Ascending aorta (tissue), 2 donors: ENCODE measurements around the gene SMC5. TPM values are rescaled to one million over a fixed set of nuclear protein-coding genes. Genes with fewer than 3 reads are reported as not detected.

Experiments
- DNase-seq, 2 donors: peaks; one replicate each; pipeline ENCODE4 v3.0.0-alpha.2; 2019; ENCODE audit warnings: low spot score in 2 of 2
- H3K27ac ChIP-seq, 2 donors: fragments of 200-600 bp; sonication (generic); one replicate each; pipeline ENCODE4 v1.5.1; 2016 to 2017; ENCODE audit warnings: mild to moderate bottlenecking in 1 of 2
- H3K27me3 ChIP-seq: fragments of 200-600 bp; sonication (generic); one replicate; pipeline ENCODE4 v1.5.1; 2017
- H3K36me3 ChIP-seq, 2 donors: fragments of 200-600 bp; sonication (generic); one replicate each; pipeline ENCODE4 v1.5.1; 2016
- H3K4me1 ChIP-seq, 2 donors: fragments of 200-600 bp; sonication (generic); one replicate each; pipeline ENCODE4 v1.5.1; 2016 to 2017; ENCODE audit warnings: mild to moderate bottlenecking in 1 of 2
- H3K4me3 ChIP-seq, 2 donors: fragments of 200-600 bp; sonication (generic); one replicate each; pipeline ENCODE4 v1.5.1; 2016 to 2017; ENCODE audit warnings: mild to moderate bottlenecking in 1 of 2
- H3K9me3 ChIP-seq, 2 donors: fragments of 200-600 bp; sonication (generic); one replicate each; pipeline ENCODE4 v1.5.1; 2016
- intact Hi-C: fragments of 100-400 bp; cut with DNase I; formaldehyde crosslinking; loops from one replicate; pipeline ENCODE4 v1.15.1; 2023
- total RNA-seq: library from RNA; depleted of rRNA; stranded (reverse); fragments of >200 nt; gene quantifications from one replicate; pipeline ENCODE4 v1.1.0, GENCODE V29; 2016
- TF ChIP-seq, protein P1 (sequence below), 3 experiments: fragments of 200-600 bp in 2 of 3; fragments of 450-650 bp in 1 of 3; sonication (generic) in 2 of 3; IDR thresholded peaks; one replicate each; pipeline ENCODE4 v1.5.1; 2016 to 2019; ENCODE audit warnings: antibody characterized with exemption in 3 of 3, mild to moderate bottlenecking in 1 of 3, moderate library complexity in 1 of 3

Gene SMC5
- total RNA-seq, 1 donor from 2014 or later: 13.9 TPM

DNA sequence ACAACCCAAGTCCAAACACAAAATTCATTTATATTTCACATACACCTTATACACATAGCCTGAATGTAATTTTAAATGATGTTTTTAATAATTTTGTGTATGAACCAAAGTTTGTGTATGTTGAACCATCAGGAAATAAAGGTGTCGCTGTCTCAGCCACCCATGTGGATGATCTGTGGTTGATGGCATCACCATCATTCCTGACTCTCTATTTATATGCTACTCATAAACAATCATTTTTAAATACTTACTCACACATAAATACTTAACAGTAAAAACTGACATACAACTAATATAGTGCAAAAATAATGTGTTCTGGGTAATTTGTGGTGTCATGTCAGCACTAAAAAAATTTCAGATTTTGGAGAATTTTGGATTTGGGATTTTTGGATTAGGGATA lies 38.4 kb downstream of the SMC5 start:
- intact Hi-C loops: no loop called here
- Histone ChIP-seq H3K4me1 (no peaks in the 10 kb centered on the region), H3K4me3 (no peak overlapping the region), H3K27ac (no peak overlapping the region), H3K27me3 (no peaks in the 10 kb centered on the region), H3K9me3 (peaks cover 0 to 2% of the 10 kb centered on the region in 2 donors), H3K36me3 (peaks cover 22 to 39% of the 10 kb centered on the region in 2 donors)
- DNase-seq: no peak
- TF ChIP-seq, protein P1, sequence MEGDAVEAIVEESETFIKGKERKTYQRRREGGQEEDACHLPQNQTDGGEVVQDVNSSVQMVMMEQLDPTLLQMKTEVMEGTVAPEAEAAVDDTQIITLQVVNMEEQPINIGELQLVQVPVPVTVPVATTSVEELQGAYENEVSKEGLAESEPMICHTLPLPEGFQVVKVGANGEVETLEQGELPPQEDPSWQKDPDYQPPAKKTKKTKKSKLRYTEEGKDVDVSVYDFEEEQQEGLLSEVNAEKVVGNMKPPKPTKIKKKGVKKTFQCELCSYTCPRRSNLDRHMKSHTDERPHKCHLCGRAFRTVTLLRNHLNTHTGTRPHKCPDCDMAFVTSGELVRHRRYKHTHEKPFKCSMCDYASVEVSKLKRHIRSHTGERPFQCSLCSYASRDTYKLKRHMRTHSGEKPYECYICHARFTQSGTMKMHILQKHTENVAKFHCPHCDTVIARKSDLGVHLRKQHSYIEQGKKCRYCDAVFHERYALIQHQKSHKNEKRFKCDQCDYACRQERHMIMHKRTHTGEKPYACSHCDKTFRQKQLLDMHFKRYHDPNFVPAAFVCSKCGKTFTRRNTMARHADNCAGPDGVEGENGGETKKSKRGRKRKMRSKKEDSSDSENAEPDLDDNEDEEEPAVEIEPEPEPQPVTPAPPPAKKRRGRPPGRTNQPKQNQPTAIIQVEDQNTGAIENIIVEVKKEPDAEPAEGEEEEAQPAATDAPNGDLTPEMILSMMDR (IDR thresholded peaks at IDR 0.05): no peak

- TF ChIP-seq, protein P1 (IDR thresholded peaks at IDR 0.05): no peak
- intact Hi-C loops: no loop called here
- Histone ChIP-seq H3K27me3 (no peaks in the 10 kb centered on the region), H3K27ac (no peak overlapping the region), H3K36me3 (peaks cover 30 to 47% of the 10 kb centered on the region in 2 donors), H3K4me1 (no peaks in the 10 kb centered on the region), H3K4me3 (no peak overlapping the region), H3K9me3 (no peaks in the 10 kb centered on the region)
- DNase-seq: no peak
These were observed 39.5 kb downstream of the SMC5 start for GRCh38 chr9:70298245-70298771.

GRCh38 chr9:70303268-70303667 lies 44.5 kb downstream of the SMC5 start:
- Histone ChIP-seq H3K4me1 (no peaks in the 10 kb centered on the region), H3K36me3 (peaks cover 35 to 47% of the 10 kb centered on the region in 2 donors)
- intact Hi-C loops: no loop called here

DNA sequence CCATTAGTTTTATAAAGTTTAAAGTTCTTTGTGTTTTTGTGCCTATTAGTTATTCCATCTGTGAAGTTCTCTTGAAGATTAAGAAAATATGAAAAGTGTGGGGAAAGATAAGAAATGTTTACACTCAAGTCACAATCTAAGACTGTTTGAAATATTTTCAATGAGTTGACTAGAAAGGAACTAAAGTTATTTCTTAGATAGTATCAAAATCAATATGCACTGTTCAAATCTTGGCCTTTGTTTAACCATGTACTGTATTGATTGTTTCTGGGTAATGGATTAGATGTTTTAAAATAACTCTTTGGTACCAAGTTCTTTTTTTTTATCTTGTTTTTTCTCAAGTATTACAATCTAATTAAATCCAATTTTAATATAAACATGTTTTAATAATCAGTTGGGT lies 46.0 kb downstream of the SMC5 start:
- H3K4me3 ChIP-seq: no peak overlapping the region
- peaks cover 33 to 46% of the 10 kb centered on the region in 2 donors for H3K36me3 ChIP-seq
- DNase-seq: no peak
- H3K9me3 ChIP-seq: no peaks in the 10 kb centered on the region
- no peaks in the 10 kb centered on the region for H3K27me3 ChIP-seq
- TF ChIP-seq, protein P1 (IDR thresholded peaks at IDR 0.05): no peak
- no peaks in the 10 kb centered on the region for H3K4me1 ChIP-seq
- no peak overlapping the region for H3K27ac ChIP-seq
- intact Hi-C loops: no loop called here

More at GRCh38 chr9:70303268-70303667, 44.5 kb downstream of the SMC5 start:
- TF ChIP-seq, protein P1 (IDR thresholded peaks at IDR 0.05): no peak
- Histone ChIP-seq H3K27ac (no peak overlapping the region), H3K4me3 (no peak overlapping the region), H3K27me3 (no peaks in the 10 kb centered on the region), H3K9me3 (no peaks in the 10 kb centered on the region)
- no peak for DNase-seq

- intact Hi-C loops: no loop called here
- TF ChIP-seq, protein P1 (IDR thresholded peaks at IDR 0.05): no peak
- no peaks in the 10 kb centered on the region for H3K27me3 ChIP-seq
- no peak overlapping the region for H3K27ac ChIP-seq
- no peak for DNase-seq
- no peak overlapping the region for H3K4me3 ChIP-seq
- no peaks in the 10 kb centered on the region for H3K4me1 ChIP-seq
- no peaks in the 10 kb centered on the region for H3K9me3 ChIP-seq
- H3K36me3 ChIP-seq: peaks cover 40 to 49% of the 10 kb centered on the region in 2 donors
These were observed 56.6 kb downstream of the SMC5 start for GRCh38 chr9:70315389-70315788.

DNA sequence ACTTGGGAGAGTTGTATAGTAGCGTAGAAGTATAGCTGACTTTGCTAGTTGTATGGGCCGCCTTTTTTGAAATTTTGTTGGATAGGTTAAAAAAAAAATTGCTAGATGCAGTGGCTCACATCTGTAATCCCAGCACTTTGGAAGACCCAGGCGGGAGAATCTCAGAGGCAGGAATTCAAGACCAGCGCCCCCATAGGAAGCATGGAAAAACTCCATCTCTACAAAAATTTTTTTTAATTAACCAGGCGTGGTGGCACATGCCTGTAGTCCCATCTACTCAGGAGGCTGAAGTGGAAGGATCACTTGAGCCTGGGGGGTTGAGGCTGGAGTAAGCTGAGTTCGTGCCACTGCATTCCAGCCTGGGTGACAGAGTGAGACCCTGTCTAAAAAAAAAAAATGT lies 59.2 kb downstream of the SMC5 start:
- H3K4me1 ChIP-seq: no peaks in the 10 kb centered on the region
- no peaks in the 10 kb centered on the region for H3K9me3 ChIP-seq
- intact Hi-C loops: no loop called here

More for the DNA sequence above, 59.2 kb downstream of the SMC5 start:
- H3K27ac ChIP-seq: no peak overlapping the region
- no peak overlapping the region for H3K4me3 ChIP-seq
- no peaks in the 10 kb centered on the region for H3K27me3 ChIP-seq
- DNase-seq: no peak
- TF ChIP-seq, protein P1 (IDR thresholded peaks at IDR 0.05): no peak
- peaks cover 50 to 61% of the 10 kb centered on the region in 2 donors for H3K36me3 ChIP-seq
